Ammon's horn (tissue), 1 donor: ENCODE results near the gene ARHGAP8.
"Not testable (repeated sequence)": the region's sequence is repeated elsewhere in the genome, so short reads cannot be mapped to it uniquely, and the experiment has no call there.

Source experiments
- DNase-seq: peaks from one replicate; pipeline ENCODE4 v3.0.0-alpha.2; 2016; ENCODE audit warnings: low spot score

The ARHGAP8 gene

DNA sequence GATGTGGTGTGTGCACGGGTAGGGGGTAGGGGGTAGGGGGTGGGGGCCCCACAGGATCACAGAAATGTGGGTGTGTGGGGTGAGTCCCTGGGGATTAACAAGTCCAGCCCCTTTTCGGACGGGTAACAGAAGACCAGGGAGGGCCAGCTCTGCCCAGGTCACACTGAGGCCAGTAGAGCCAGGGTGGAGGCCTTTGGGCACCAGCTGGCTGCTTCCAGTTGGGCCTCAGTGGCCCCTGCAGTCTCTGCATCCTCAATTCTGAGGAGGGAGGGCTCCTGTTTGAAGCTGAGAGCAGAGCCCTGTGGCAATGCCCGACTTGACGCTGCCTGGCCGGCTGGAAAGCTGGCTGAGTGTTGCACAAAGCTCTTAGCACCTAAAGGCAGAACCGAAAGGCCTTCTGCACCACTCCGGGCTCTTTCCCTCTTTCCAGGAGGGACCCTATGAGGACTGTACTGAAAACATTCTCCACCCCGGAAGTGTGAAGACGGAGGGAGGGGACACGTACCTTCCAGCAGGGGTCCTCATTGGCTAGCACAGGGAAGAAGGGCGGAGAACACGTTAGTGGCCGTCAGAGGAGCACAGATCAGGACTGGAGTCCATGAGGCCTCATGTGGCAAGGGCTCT, 137.0 kb downstream of the ARHGAP8 start:
- no peak for DNase-seq

- no peak for DNase-seq
These were observed 138.3 kb downstream of the ARHGAP8 start for GRCh38 chr22:44890416-44891292.

DNA sequence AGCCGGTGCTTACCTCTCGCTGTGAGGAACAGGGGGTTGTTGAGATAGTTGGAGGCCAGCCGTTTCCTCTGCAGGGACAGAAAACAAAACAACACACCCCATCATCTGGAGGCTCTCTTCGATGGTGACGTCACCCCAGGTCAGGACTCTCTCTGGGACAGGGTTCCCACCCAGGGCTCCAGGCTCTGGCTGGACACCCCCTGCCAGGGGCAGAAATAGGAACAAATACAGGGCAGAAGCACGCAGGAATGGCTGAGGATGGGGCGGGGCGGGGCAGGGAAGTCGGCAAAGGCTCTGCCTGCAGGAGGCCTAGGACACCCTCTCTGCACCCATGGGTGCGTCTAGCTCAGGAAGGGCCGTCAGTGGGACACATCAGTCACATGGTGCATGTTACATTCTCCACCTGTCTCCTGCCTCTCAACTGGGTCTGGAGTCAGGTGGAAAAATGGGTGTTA, 138.9 kb downstream of the ARHGAP8 start:
- DNase-seq, result no peak

GRCh38 chr22:44891791-44892190, 139.4 kb downstream of the ARHGAP8 start:
- DNase-seq, result no peak

DNA sequence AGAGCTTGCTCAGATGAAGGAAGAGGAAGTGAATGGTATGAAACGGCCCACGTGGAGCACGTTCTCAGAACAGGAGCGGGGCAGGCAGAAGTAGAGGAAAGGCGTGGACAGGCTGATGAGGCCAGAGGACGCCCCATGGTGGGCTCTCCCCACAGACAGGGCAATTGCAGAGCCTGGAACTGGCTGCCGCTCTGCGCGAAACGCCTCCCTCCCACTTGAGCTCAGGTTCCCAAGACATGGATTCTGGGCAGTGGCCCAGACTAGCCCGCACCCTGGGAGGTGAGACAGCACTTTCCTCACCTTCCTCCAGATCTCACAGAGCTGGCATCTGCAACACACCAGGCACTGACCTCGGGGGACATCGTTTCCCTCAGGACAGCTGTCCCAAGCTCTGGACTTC, 139.9 kb downstream of the ARHGAP8 start:
- no peak for DNase-seq

DNA sequence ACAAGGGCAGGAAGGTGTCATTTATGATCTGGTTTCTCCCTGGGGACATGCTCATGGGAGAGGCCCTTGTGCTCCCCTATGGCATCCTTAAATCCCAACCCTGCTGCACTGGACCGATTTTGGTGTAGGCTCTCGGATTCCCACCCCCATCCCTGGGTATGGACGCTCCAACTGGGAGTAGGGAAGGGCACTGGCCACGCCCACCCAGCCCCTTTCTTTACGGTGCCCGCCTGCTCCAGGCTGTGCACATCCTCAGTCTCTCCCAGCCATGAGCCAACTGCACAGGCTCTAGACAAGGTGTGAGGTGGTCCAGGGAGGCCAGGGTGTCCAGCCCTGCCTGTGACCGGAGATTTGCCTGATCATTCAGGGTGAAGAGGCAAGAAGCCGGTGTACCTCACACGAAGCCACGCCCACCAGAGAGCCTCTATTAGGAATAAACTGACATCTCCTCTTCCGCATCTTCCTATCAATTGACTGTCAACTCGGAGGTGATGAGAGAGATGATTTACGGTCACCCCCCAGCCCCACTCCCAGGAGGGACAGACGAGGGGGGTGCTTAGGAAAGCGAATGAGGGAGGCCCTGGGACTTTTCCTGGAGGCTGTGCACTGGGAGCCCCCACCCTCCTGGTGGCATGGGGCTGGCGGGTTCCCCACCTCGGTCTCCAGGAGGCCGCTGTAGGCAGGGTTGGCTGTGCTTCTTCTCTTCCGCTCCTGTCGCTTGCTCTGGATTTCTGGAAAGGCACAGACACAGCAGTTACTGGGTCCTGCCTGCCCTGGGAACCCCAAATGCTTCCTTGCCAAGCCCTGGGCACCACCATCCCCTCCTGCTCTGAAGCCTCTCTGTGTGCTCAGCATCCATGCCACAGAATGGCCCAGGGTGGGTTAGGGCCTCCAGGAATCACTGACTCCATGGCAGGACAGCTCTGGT, 140.7 kb downstream of the ARHGAP8 start:
- DNase-seq, result no peak

DNA sequence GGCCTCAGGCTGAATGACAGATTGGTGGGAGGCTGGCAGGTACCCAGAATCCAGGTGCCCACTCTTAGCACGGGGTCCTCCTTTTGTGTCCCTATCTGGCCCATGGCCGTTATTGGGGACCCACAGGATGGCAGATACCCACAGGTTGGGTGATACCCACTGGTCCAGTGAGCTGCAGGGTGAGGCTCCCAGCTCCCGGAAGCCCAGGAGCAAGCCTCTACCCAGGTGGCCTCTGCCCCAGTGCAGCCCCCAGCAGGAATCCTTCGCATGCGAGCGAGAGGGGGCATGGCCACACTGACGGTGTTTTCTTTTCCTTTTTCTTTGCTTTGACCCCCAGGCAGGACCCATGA, 141.3 kb downstream of the ARHGAP8 start:
- DNase-seq, result no peak

DNA sequence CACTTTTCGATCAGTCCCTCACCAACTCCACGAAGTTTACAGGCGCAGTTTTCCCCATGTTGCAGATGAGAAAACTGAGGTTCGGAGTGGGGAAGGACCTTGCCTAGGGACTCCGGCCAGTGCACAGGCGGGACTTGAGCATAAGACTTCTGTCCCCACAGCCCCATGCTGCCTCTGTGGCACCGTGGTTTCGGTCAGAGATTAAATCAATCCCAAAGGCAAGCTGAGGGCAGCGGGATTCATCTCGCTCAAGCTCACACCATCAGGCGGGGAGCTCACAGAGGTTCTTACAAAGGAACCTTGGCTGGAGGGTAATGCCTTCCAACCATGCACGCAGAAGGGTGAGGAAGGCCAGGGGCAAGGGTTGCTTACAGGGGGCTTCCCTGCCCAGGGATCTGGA, 141.9 kb downstream of the ARHGAP8 start:
- DNase-seq, result no peak

- no peak for DNase-seq
These were observed 142.4 kb downstream of the ARHGAP8 start for GRCh38 chr22:44894782-44895181.

- DNase-seq, result no peak
These were observed 143.1 kb downstream of the ARHGAP8 start for GRCh38 chr22:44895296-44896055.

GRCh38 chr22:44898236-44898635, 145.9 kb downstream of the ARHGAP8 start:
- no peak for DNase-seq

DNA sequence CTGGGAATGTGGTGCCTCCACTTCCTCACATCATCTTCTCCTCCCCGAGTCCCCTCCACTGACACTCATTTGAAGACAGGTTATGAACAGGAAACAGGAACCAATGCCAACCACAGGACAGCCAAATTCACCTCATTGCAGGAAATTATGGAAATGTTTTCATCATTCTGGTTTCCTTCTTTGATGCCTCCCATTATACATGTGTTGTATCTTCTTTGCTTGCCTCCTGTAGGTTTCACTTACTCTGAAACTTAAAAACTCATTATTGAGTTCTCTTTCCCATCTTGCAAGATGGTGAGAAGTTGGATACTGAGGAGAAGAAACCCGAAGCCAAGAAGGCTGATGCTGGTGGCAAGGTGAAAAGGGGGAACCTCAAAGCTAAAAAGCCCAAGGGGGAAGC, 148.9 kb downstream of the ARHGAP8 start:
- no peak for DNase-seq

- not testable (repeated sequence) for DNase-seq
These were observed 150.8 kb downstream of the ARHGAP8 start for GRCh38 chr22:44903164-44903563.

GRCh38 chr22:44904492-44905152, 152.2 kb downstream of the ARHGAP8 start:
- DNase-seq, result not testable (repeated sequence)

DNA sequence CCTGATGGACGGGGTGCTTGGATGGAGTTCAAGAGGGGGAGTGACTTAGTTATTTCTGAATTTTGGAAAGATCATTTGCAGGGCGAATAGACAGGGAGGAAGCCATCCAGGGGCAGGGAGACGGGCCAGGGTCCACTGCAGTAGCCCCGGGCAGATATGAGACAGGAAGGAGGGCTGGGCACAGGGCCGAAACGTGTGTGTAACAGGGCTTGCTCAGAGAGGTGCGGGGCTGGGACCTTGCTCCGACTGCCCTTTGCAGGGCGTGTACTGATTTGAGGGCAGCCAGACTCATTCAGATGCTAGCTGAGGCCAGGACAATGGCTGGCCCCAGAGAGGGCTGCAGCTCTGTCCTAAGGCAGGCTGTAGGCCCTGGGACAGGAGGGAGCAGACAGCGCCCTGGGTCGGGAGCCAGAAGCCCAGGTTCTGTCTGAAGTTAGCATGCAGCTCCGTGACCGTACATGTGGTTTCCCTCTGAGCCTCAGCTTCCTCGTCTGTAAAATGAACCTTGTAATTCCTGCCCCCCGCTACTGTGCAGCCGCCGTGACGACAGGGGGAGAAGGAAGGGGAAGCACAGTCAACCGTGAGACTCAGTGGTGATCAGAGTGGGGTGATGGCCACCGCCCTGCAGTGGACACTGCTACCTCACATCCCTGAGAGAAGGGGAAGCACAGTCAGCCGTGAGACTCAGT, 154.0 kb downstream of the ARHGAP8 start:
- DNase-seq, result no peak

DNA sequence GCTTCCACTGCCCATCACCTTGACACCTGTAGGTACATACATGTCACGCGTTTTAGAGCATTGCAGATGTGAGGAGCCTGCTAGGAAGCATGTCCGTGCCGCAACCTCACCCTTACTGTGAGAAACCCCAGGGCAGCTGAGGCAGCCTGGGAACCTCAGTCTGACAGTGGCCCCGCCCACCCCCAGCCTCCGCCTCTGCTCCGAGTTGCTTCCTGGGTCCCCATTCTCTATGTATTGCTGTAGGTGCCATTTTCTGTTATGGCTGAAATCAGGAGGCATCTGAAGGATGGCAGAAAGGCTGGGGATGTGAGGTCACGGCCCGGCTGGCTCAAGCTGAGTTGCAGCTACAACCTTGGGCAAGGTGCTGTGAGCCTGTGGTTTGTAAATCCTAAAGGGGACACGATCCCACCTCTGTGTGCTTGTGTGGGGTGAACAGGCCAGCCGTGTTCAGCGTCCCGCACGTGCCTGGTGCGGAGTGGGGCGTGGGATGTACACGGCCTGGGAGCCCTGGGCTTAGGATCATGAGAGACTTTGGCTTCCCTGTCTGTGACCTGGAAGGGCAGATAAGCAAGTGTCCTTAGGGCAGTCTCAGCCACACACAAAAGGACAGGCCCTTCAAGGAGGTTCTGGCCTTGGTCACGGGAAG, 154.7 kb downstream of the ARHGAP8 start:
- DNase-seq, result no peak

GRCh38 chr22:44907765-44908737, 155.7 kb downstream of the ARHGAP8 start:
- no peak for DNase-seq

GRCh38 chr22:44909241-44909640, 156.9 kb downstream of the ARHGAP8 start:
- DNase-seq, result no peak
